Measurements from ENCODE around the gene PHLDB3. TPM values are rescaled to one million over a fixed set of nuclear protein-coding genes. Genes with fewer than 3 reads are reported as not detected.
A peak's percentile ranks its signal among the peaks of the same experiment; 100 is the strongest.

PHLDB3 gene
- total RNA-seq, 4 donors from 2014 or later = 10.2 to 28.7 (median 16.5) TPM

DNA sequence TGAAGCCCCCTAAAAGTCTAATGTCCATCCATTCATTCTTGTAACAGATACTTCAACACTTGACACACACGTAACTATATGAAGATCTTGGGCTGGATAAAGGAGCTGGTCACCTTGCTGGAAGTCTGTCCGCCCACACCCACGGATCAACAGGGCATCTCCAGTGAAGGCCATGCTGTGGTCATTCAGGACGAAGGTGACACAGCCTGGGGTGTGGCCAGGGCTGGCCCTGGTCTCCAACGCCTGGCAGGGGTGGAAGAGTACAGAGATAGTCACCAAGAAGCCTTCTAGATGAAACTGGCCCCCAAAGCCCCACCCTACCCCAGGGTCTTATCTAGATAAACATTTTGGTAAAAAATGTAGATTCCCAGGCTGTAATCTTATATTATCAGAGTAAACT is 6.8 kb upstream of the PHLDB3 start:
- DNase-seq = peak; percentile 39
- H3K27me3 ChIP-seq = no peaks in the 10 kb centered on the region
- TF ChIP-seq POLR2AphosphoS5 (IDR thresholded peaks at IDR 0.05) (no peak), EP300 (IDR thresholded peaks at IDR 0.05; ENCODE audit: low read depth) (no peak), POLR2A (IDR thresholded peaks at IDR 0.05) (no peak)
- TF ChIP-seq, protein P1, sequence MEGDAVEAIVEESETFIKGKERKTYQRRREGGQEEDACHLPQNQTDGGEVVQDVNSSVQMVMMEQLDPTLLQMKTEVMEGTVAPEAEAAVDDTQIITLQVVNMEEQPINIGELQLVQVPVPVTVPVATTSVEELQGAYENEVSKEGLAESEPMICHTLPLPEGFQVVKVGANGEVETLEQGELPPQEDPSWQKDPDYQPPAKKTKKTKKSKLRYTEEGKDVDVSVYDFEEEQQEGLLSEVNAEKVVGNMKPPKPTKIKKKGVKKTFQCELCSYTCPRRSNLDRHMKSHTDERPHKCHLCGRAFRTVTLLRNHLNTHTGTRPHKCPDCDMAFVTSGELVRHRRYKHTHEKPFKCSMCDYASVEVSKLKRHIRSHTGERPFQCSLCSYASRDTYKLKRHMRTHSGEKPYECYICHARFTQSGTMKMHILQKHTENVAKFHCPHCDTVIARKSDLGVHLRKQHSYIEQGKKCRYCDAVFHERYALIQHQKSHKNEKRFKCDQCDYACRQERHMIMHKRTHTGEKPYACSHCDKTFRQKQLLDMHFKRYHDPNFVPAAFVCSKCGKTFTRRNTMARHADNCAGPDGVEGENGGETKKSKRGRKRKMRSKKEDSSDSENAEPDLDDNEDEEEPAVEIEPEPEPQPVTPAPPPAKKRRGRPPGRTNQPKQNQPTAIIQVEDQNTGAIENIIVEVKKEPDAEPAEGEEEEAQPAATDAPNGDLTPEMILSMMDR (IDR thresholded peaks at IDR 0.05) = no peak
- in situ Hi-C loops (cut with MboI; ENCODE audit: low pct_ligation_motif_present in 1 of 4, low pct_unique_long_range_greater_than_20kb in 1 of 4, low sequenced_read_pairs in 3 of 4) = loop anchor here in 1 of 4 donors (10.0 kb wide), 1 partner anchor 67 kb away; no protein-coding TSS in a partner anchor
- intact Hi-C loops (cut with DNase I; ENCODE audit: low total_unique reads) = no loop called here
- peaks cover 0 to 4% (median 0%) of the 10 kb centered on the region in 4 donors for H3K4me1 ChIP-seq
- no peak overlapping the region for H3K27ac ChIP-seq
- no peaks in the 10 kb centered on the region for H3K9me3 ChIP-seq
- H3K4me3 ChIP-seq = no peak overlapping the region
- H3K36me3 ChIP-seq = peaks cover 0 to 35% (median 8%) of the 10 kb centered on the region in 4 donors
- WGBS, 2 donors (ENCODE audit: low coverage in 1 of 2) = 88% methylated on average over 5 of the region's 5 CpGs; no CpG with 5 or more reads in 1 of the 2 donors

DNA sequence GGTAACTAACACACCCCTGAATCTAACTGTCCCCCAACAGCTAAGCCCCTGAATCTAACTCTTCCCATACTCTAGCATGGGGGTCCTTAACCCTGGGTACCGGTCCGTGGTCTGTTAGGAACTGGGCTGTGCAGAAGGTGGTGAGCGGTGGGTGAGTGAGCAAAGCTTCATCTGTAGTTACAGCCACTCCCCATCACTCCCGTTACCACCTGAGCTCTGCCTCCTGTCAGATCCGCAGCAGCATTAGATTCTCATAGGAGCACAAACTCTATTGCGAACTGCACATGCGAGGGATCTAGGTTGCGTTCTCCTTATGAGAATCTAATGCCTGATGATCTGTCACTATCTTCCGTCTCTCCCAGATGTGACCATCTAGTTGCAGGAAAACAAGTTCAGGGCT is 6.2 kb upstream of the PHLDB3 start:
- Histone ChIP-seq H3K4me1 (peaks cover 0 to 4% (median 0%) of the 10 kb centered on the region in 4 donors), H3K27ac (no peak overlapping the region), H3K36me3 (peaks cover 0 to 31% (median 8%) of the 10 kb centered on the region in 4 donors), H3K27me3 (no peaks in the 10 kb centered on the region), H3K4me3 (no peak overlapping the region), H3K9me3 (no peaks in the 10 kb centered on the region)
- WGBS, 2 donors (ENCODE audit: low coverage in 1 of 2) = 97 to 100% methylated on average over 2 to 9 of the region's 9 CpGs
- intact Hi-C loops (cut with DNase I; ENCODE audit: low total_unique reads) = no loop called here
- DNase-seq = no peak
- no peak for TF ChIP-seq EP300 (IDR thresholded peaks at IDR 0.05; ENCODE audit: low read depth)
- TF ChIP-seq POLR2AphosphoS5 (IDR thresholded peaks at IDR 0.05) = no peak
- TF ChIP-seq POLR2A (IDR thresholded peaks at IDR 0.05) = no peak
- TF ChIP-seq, protein P1 (IDR thresholded peaks at IDR 0.05) = no peak
- in situ Hi-C loops (cut with MboI; ENCODE audit: low pct_ligation_motif_present in 1 of 4, low pct_unique_long_range_greater_than_20kb in 1 of 4, low sequenced_read_pairs in 3 of 4) = loop anchor here in 1 of 4 donors (10.0 kb wide), 1 partner anchor 66 kb away; no protein-coding TSS in a partner anchor

DNA sequence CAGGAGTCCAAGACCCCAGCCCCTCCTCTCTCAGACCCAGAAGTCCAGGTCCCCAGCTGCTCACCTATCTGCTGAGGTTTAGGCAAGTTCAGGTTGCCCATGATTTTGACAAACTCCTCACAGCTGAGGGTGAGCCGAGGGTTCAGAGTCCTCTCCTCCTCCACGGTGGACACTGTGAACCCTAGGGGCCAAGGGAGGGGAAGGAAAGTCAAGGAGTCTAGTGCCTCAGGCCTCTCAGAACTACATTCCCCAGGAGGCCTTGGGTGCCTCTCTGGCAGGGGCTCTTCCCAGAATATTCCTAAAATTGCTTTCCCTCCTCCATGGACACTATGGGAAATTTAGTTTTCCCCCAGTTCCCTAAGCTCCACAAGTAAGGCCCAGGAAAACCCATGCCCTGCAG is 3.3 kb upstream of the PHLDB3 start:
- TF ChIP-seq POLR2A (IDR thresholded peaks at IDR 0.05) = no peak
- H3K36me3 ChIP-seq = peaks cover 0 to 24% (median 8%) of the 10 kb centered on the region in 4 donors
- in situ Hi-C loops (cut with MboI; ENCODE audit: low pct_ligation_motif_present in 1 of 4, low pct_unique_long_range_greater_than_20kb in 1 of 4, low sequenced_read_pairs in 3 of 4) = no loop called here
- H3K27me3 ChIP-seq = no peaks in the 10 kb centered on the region
- peaks cover 8 to 16% (median 12%) of the 10 kb centered on the region in 4 donors for H3K4me1 ChIP-seq
- no peaks in the 10 kb centered on the region for H3K9me3 ChIP-seq
- intact Hi-C loops (cut with DNase I; ENCODE audit: low total_unique reads) = no loop called here
- no CpG with 5 or more reads among the region's 2 CpGs for WGBS, 2 donors (ENCODE audit: low coverage in 1 of 2)
- H3K27ac ChIP-seq = no peak overlapping the region
- no peak overlapping the region for H3K4me3 ChIP-seq
- no peak for DNase-seq

DNA sequence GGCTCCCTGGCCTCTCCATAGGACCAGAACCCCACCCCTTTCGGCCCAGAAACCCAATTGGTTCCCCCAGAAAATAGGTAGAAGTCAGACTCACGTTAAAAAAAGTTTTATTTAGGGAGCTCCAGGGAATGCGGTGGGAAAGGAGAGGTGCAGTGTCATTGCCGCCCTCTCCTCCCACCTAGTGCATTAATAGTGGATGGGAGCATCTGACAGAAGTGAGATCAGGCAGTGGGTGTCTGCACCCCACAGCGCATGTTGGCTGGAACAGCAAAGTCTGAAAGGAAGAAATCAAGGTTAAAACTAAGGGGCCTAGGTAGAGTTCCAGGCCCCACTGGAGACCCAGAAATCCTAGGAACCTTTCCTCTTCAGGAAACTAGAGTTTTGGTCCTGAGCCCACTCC is 2.1 kb upstream of the PHLDB3 start:
- WGBS, 2 donors (ENCODE audit: low coverage in 1 of 2) = 86 to 93% methylated on average over 4 to 5 of the region's 5 CpGs
- in situ Hi-C loops (cut with MboI; ENCODE audit: low pct_ligation_motif_present in 1 of 4, low pct_unique_long_range_greater_than_20kb in 1 of 4, low sequenced_read_pairs in 3 of 4) = no loop called here
- Histone ChIP-seq H3K36me3 (peaks cover 0 to 24% (median 8%) of the 10 kb centered on the region in 4 donors), H3K9me3 (no peaks in the 10 kb centered on the region), H3K27ac (no peak overlapping the region), H3K4me1 (peaks cover 9 to 22% (median 14%) of the 10 kb centered on the region in 4 donors), H3K4me3 (no peak overlapping the region), H3K27me3 (no peaks in the 10 kb centered on the region)
- TF ChIP-seq POLR2AphosphoS5 (IDR thresholded peaks at IDR 0.05) (no peak), EP300 (IDR thresholded peaks at IDR 0.05; ENCODE audit: low read depth) (no peak), POLR2A (IDR thresholded peaks at IDR 0.05) (no peak)
- TF ChIP-seq, protein P1 (IDR thresholded peaks at IDR 0.05) = no peak
- no peak for DNase-seq
- intact Hi-C loops (cut with DNase I; ENCODE audit: low total_unique reads) = no loop called here

DNA sequence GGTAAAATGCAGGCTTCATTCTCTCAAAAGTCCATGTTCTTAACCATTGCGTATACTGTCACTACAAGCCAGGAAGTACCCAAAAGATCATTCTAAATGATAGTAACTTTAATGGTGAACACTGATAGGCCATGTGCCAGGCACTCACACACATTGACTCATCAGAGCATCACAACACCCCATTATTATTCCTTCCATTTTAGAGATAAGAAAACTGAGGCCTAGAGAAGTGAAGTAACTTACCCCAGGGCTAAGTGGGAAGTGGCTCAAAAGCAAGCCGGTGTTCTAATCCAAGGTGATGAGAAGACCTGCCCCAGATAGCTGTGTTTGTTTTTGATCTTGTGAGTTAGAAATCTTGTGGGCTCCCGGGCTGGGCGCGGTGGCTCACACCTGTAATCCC is 1.4 kb upstream of the PHLDB3 start:
- Histone ChIP-seq H3K27me3 (no peaks in the 10 kb centered on the region), H3K36me3 (peaks cover 0 to 21% (median 8%) of the 10 kb centered on the region in 4 donors), H3K4me3 (no peak overlapping the region), H3K4me1 (peaks cover 9 to 22% (median 15%) of the 10 kb centered on the region in 4 donors), H3K9me3 (no peaks in the 10 kb centered on the region), H3K27ac (no peak overlapping the region)
- intact Hi-C loops (cut with DNase I; ENCODE audit: low total_unique reads) = no loop called here
- in situ Hi-C loops (cut with MboI; ENCODE audit: low pct_ligation_motif_present in 1 of 4, low pct_unique_long_range_greater_than_20kb in 1 of 4, low sequenced_read_pairs in 3 of 4) = no loop called here
- 98 to 100% methylated on average over 5 of the region's 5 CpGs for WGBS, 2 donors (ENCODE audit: low coverage in 1 of 2)
- no peak for DNase-seq
- TF ChIP-seq POLR2A (IDR thresholded peaks at IDR 0.05) (no peak), EP300 (IDR thresholded peaks at IDR 0.05; ENCODE audit: low read depth) (no peak), POLR2AphosphoS5 (IDR thresholded peaks at IDR 0.05) (no peak)
- TF ChIP-seq, protein P1 (IDR thresholded peaks at IDR 0.05) = no peak
